Activated T-cell treated with anti-CD3 and anti-CD28 coated beads for 24 hours (primary cell): ENCODE data around the gene APP.
"Not testable (repeated sequence)": the region's sequence is repeated elsewhere in the genome, so short reads cannot be mapped to it uniquely, and the experiment has no call there.

ENCODE experiments used
- DNase-seq: peaks from one replicate; pipeline ENCODE4 v3.0.0-alpha.2; 2020; ENCODE audit warnings: low read depth

APP gene

GRCh38 chr21:26022598-26023337, 147.8 kb downstream of the APP start:
- not testable (repeated sequence) for DNase-seq

- DNase-seq, result no peak
Observed at GRCh38 chr21:26020510-26020909, 150.1 kb downstream of the APP start.

GRCh38 chr21:26020081-26020480, 150.5 kb downstream of the APP start:
- DNase-seq, result no peak

- DNase-seq, result no peak
Observed at GRCh38 chr21:26019236-26019635, 151.3 kb downstream of the APP start.

GRCh38 chr21:26013970-26014369, 156.6 kb downstream of the APP start:
- no peak for DNase-seq

GRCh38 chr21:26012482-26012881, 158.1 kb downstream of the APP start:
- not testable (repeated sequence) for DNase-seq

- no peak for DNase-seq
Observed at GRCh38 chr21:26011292-26011940, 159.2 kb downstream of the APP start.

GRCh38 chr21:26007951-26008498, 162.5 kb downstream of the APP start:
- no peak for DNase-seq

- DNase-seq, result no peak
Observed at GRCh38 chr21:26005464-26005863, 165.1 kb downstream of the APP start.

- no peak for DNase-seq
Observed at GRCh38 chr21:26003404-26003803, 167.2 kb downstream of the APP start.

- no peak for DNase-seq
Observed at GRCh38 chr21:26001356-26001755, 169.2 kb downstream of the APP start.

GRCh38 chr21:25999921-26000582, 170.5 kb downstream of the APP start:
- DNase-seq, result no peak

GRCh38 chr21:25997788-25998611, 172.6 kb downstream of the APP start:
- no peak for DNase-seq

- DNase-seq, result no peak
Observed at GRCh38 chr21:25995278-25995677, 175.3 kb downstream of the APP start.

- DNase-seq, result no peak
Observed at GRCh38 chr21:25994758-25995163, 175.8 kb downstream of the APP start.

- no peak for DNase-seq
Observed at GRCh38 chr21:25988738-25989137, 181.8 kb downstream of the APP start.

- DNase-seq, result no peak
Observed at GRCh38 chr21:25987531-25987930, 183.0 kb downstream of the APP start.

- DNase-seq, result no peak
Observed at GRCh38 chr21:25986928-25987327, 183.6 kb downstream of the APP start.

GRCh38 chr21:25985990-25986389, 184.6 kb downstream of the APP start:
- DNase-seq, result no peak

- no peak for DNase-seq
Observed at GRCh38 chr21:25984538-25984937, 186.0 kb downstream of the APP start.

GRCh38 chr21:25983745-25984144, 186.8 kb downstream of the APP start:
- no peak for DNase-seq

- DNase-seq, result no peak
Observed at GRCh38 chr21:25980710-25981109, 189.9 kb downstream of the APP start.
